Hematopoietic multipotent progenitor cell treated with erythropoietin and hydrocortisone succinate and interleukin-3 and kit ligand, for 17 days (in vitro differentiated cells): ENCODE results near the gene RBM4.
"Not testable (repeated sequence)": the region's sequence is repeated elsewhere in the genome, so short reads cannot be mapped to it uniquely, and the experiment has no call there.

Experiments used
- DNase-seq: peaks from one replicate; pipeline ENCODE4 v3.0.0-alpha.2; 2015; ENCODE audit warnings: low spot score

Gene RBM4

DNA sequence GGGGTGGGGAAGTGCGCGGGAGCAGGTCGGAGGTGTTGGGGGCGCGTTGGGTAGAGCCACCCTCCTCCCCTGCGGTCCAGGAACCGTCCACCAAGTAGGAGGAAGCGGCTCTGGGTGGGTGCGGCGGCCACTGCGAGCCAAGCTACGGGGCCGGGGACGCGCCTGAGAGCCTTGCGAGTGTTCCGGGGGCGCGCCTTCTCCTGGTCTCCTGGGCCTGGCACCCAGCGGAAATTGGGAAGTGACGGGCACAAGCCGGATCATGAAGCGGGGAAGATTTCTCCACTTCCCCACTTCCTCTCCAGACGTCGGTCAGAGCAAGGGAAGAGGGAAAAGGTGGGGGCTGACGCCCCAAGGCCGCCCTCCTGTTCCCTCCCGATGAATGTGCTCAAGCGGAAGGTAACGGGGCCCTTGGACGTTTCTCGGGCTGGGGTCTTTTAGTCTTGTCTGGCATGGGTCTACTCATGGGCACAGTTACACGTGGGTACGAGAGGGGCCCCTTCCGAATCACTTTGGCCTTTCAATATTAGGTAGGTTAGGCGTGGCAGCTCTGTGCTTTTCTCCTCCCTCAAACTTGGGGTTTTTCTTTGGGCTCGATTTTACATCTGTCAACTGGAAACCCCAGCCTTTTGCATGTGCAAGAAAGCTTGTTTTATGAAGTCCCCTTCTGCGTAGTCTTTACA, 21.2 kb upstream of the RBM4 start:
- no peak for DNase-seq

GRCh38 chr11:66619080-66619554, 19.4 kb upstream of the RBM4 start:
- DNase-seq: peak; percentile 31

GRCh38 chr11:66624450-66624849, 14.1 kb upstream of the RBM4 start:
- DNase-seq: no peak

DNA sequence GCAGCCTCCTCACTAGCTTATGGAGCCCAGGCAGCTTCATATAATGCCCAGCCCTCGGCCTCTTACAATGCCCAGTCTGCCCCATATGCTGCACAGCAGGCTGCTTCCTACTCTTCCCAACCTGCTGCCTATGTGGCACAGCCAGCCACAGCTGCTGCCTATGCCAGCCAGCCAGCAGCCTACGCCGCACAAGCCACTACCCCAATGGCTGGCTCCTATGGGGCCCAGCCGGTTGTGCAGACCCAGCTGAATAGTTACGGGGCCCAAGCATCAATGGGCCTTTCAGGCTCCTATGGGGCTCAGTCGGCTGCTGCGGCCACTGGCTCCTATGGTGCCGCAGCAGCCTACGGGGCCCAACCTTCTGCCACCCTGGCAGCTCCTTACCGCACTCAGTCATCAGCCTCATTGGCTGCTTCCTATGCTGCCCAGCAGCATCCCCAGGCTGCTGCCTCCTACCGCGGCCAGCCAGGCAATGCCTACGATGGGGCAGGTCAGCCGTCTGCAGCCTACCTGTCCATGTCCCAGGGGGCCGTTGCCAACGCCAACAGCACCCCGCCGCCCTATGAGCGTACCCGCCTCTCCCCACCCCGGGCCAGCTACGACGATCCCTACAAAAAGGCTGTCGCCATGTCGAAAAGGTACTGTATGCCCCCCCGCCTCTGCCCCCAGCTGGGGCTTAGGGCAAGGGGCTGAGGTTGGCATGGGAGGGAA, 13.3 kb upstream of the RBM4 start:
- DNase-seq: no peak

- DNase-seq: no peak
Measured at GRCh38 chr11:66625752-66626149, 12.8 kb upstream of the RBM4 start.

- no peak for DNase-seq
Measured at GRCh38 chr11:66626382-66626781, 12.1 kb upstream of the RBM4 start.

- no peak for DNase-seq
Measured at GRCh38 chr11:66626926-66627325, 11.6 kb upstream of the RBM4 start.

DNA sequence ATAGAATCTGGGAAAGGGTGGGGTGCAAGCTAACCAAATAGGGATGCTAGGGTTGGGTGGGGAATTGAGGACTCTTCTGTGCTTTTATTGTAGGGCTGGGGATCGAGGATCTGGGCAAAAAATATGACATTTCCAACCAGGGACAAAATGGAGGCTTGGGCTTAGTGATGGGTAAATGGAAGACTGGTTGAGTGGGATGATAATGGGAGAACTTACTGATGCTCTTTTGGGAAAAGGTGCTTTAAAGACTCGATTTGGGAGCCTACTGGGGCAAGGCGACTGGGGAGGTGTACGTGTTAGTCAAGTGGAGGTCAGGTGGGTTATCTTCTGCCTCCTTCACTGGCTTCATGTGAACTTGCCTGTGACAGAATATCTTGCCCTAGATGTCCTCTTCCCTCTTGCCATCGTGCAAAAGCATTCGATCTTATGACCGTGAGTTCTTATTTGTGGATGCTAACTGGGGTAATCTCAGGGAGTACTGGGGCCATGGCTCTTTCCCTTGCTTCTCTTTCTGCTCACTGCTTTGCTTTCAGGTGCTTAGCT, 10.4 kb upstream of the RBM4 start:
- DNase-seq: no peak

GRCh38 chr11:66629356-66629755, 9.1 kb upstream of the RBM4 start:
- no peak for DNase-seq

DNA sequence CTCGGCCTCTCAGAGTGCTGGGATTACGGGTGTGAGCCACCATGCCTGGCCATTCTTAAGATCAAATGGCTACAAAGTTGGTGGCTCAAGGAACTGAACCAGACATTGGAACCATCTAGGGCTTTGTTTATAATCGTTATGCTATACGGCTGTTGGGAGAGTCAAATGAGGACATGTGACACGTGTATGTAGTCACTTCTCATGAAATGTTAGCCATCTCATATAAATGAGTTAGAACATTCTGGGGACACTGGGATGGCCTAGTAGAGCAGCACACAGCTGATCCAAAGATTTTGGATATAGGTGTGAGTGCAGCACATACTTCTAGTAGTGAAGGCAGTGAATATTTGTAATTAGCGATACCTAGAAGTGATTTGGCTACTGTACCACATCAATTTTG, 6.6 kb upstream of the RBM4 start:
- DNase-seq: no peak

GRCh38 chr11:66632952-66633351, 5.6 kb upstream of the RBM4 start:
- no peak for DNase-seq

GRCh38 chr11:66636411-66636810, 2.1 kb upstream of the RBM4 start:
- no peak for DNase-seq

- DNase-seq: no peak
Measured at GRCh38 chr11:66637557-66638176, 836 bp upstream of the RBM4 start.

- peak; percentile 57 for DNase-seq
Measured at GRCh38 chr11:66639066-66639813, 737 bp downstream of the RBM4 start.

DNA sequence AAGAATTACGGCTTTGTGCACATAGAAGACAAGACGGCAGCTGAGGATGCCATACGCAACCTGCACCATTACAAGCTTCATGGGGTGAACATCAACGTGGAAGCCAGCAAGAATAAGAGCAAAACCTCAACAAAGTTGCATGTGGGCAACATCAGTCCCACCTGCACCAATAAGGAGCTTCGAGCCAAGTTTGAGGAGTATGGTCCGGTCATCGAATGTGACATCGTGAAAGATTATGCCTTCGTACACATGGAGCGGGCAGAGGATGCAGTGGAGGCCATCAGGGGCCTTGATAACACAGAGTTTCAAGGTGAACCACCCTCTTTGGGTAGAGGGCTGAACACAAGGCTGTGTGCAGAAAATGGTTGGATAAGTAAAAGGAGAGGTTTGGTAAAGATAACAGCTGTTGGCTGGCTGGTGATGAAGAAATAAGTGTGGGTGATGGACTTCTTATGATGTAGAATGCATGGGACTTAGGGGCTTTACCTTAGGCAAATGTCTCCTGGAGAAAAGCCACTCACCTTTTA, 1.4 kb downstream of the RBM4 start:
- not testable (repeated sequence) for DNase-seq

DNA sequence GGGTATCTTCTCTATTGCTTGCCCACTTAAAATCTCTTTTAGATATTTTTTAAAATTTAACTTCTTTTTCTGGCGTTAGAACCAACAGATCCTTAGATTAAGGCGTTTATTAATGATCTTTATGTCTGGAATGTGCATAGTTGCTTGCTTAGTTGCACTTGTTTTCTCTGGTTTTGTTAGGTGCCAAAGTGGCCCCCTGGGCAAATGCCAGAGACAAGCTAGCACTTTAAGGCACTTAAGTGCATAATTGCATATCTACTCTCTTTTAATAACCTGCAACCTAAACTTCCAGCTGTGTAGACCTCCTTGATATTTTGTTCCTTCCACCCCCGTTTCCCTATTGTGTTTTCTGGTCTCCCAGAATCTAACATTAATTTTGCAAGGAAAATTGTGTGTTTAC, 3.3 kb downstream of the RBM4 start:
- no peak for DNase-seq

DNA sequence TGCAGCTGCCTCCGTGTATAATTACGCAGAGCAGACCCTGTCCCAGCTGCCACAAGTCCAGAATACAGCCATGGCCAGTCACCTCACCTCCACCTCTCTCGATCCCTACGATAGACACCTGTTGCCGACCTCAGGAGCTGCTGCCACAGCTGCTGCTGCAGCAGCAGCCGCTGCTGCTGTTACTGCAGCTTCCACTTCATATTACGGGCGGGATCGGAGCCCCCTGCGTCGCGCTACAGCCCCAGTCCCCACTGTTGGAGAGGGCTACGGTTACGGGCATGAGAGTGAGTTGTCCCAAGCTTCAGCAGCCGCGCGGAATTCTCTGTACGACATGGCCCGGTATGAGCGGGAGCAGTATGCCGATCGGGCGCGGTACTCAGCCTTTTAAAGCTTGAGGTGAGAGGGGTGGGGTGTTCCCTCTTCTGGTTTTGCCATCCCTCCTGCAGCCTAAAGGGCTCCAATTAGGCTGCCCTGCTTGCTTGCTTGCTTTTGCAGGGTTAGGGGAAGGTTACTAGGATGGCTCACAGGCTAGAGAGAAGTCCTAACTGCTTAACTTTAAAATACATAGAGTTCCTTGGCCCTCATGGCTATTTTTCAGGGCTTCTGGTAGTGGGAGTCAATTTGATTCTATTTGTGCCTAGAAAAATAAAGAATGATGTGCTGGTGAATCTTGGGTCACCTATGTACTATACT, 5.4 kb downstream of the RBM4 start:
- no peak for DNase-seq

- DNase-seq: no peak
Measured at GRCh38 chr11:66646828-66647227, 8.3 kb downstream of the RBM4 start.

GRCh38 chr11:66649903-66650302, 11.4 kb downstream of the RBM4 start:
- DNase-seq: no peak

GRCh38 chr11:66651016-66651415, 12.5 kb downstream of the RBM4 start:
- no peak for DNase-seq

DNA sequence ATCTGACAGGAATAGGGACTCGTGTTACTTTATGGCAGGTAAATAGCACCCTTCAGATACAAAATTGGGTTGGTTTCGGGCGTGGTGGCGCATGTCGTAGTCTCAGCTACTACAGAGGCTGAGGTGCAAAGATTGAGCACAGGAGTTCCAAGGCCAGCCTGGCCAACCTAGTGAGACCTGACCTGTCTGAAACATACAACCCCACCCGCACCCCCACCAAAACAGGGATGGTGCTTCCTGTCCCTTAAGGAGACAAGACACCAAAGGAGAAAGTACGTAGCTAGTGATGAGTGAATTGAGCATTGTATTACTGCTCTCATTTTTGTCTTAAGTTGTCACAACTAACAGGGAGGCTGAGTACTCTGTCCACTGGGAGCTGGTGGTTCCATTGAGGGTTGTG, 14.1 kb downstream of the RBM4 start:
- no peak for DNase-seq
